A204.1 (cell line): ENCODE data around the gene GNPAT.

Experiments
- FAIRE-seq: peaks from 2 replicates; lab custom pipeline; 2012; peaks lifted over from hg19 to GRCh38; lab: Jason Lieb, UNC

Gene GNPAT

GRCh38 chr1:231318568-231318967 is 77.6 kb downstream of the GNPAT start:
- no peak for FAIRE-seq

GRCh38 chr1:231319080-231319479 is 78.1 kb downstream of the GNPAT start:
- no peak for FAIRE-seq

GRCh38 chr1:231322880-231323530 is 82.0 kb downstream of the GNPAT start:
- no peak for FAIRE-seq

GRCh38 chr1:231324660-231325059 is 83.6 kb downstream of the GNPAT start:
- FAIRE-seq: no peak

- no peak for FAIRE-seq
Measured at GRCh38 chr1:231326248-231326647, 85.2 kb downstream of the GNPAT start.
